GM12874 (cell line): ENCODE data around the gene GALR1.

ENCODE experiments used
- CTCF ChIP-seq: IDR thresholded peaks from 2 replicates; pipeline ENCODE4 v1.5.1; 2011; ENCODE audit warnings: low read depth, mild to moderate bottlenecking, control low read depth, low read length, moderate library complexity; ENCODE audit not compliant: insufficient read depth

Gene GALR1

DNA sequence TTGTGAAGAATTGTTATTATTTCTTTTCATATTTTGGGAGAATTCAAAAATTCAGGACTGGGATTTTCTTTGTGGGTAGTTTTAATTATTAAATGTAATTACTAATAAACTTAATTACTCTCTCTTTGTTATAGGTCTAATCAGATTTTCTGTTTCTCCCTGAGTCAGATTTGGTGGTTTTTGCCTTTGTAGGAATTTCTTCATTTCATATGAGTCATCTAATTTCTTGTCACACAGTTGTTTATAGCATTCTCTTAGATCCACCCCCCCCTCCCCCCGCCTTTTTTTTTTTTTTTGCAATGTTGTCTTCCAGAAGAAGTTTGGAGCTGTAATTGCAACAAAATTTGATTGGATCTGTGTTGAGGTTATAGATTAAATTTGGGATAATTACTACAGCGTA lies 26.0 kb upstream of the GALR1 start:
- no peak for TF ChIP-seq CTCF

- TF ChIP-seq CTCF: no peak
Observed at GRCh38 chr18:77230645-77231044, 19.0 kb upstream of the GALR1 start.

DNA sequence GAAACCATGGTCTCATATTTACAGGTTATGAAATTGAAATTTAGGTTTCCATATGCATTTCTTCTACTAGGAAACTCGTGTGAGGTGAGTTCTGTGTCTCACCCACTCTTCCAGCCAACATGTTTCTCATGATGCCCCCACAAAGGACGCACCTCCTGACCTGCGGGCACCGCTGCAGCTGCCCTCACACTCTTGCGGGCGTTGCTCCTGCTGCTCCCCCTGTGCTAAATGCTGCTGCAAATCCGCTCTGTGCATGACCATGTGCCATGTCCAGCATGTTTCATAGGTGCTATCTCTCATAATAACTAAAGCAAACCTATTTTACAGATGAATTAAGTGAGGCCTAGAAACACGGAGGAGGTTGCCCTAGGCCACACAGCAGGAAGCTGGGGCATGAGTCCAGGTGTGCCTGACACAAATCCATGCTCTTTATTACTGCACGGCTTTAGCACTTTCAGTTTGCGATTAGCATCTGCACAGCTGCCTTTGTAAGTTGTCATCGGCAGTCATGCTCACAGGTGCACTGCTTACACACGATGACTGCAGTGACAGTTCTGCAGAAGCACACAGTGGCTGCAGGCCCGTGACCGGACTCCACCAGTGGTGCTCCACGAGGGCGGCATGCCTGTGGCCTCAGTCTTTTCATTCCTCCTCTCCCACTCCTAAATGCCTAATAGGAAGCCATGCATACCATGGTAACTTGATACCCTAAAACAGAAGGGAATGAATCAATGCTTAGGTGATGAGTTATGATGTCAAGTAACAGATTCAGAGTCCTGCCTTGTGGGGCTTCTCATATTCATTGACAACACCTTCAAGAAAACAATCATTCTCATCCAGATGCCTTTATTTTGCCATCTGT lies 14.9 kb upstream of the GALR1 start:
- no peak for TF ChIP-seq CTCF

GRCh38 chr18:77248873-77249568 lies 627 bp upstream of the GALR1 start:
- no peak for TF ChIP-seq CTCF

- no peak for TF ChIP-seq CTCF
Observed at GRCh38 chr18:77250501-77250925, 865 bp downstream of the GALR1 start.

- no peak for TF ChIP-seq CTCF
Observed at GRCh38 chr18:77250926-77251729, 1.5 kb downstream of the GALR1 start.

- TF ChIP-seq CTCF: no peak
Observed at GRCh38 chr18:77251730-77252050, 2.0 kb downstream of the GALR1 start.
